SU-DHL-6 (cell line): ENCODE measurements around the gene PALMD.

ENCODE experiments used
- H2AFZ ChIP-seq: fragments of 200-600 bp; sonication (generic); 2 replicates; pipeline ENCODE4 v1.6.1; 2014; ENCODE audit warnings: low read depth, mild to moderate bottlenecking, moderate library complexity, mixed read lengths, antibody characterized with exemption, low read length; ENCODE audit not compliant: severe bottlenecking
- H3F3A ChIP-seq: fragments of 200-600 bp; shearing (Covaris generic); 2 replicates; pipeline ENCODE4 v1.6.0; 2016; ENCODE audit warnings: antibody characterized with exemption, mild to moderate bottlenecking; ENCODE audit not compliant: insufficient read depth
- H3K27ac ChIP-seq: fragments of 200-600 bp; sonication (generic); 2 replicates; pipeline ENCODE4 v1.5.1; 2016; ENCODE audit warnings: low read depth, mild to moderate bottlenecking, low read length, moderate library complexity, mixed read lengths
- H3K27me3 ChIP-seq: fragments of 200-600 bp; sonication (generic), shearing (Covaris generic); 2 replicates; pipeline ENCODE4 v1.6.0; 2014; ENCODE audit warnings: mild to moderate bottlenecking, low read length
- H3K36me3 ChIP-seq: fragments of 200-600 bp; sonication (generic); 2 replicates; pipeline ENCODE4 v1.6.1; 2014; ENCODE audit warnings: mild to moderate bottlenecking, low read length, mixed read lengths
- H3K4me2 ChIP-seq: fragments of 300-600, 200-600 bp; shearing (Covaris generic), sonication (generic); 2 replicates; pipeline ENCODE4 v1.6.0; 2014; ENCODE audit warnings: low read length, low read depth, mild to moderate bottlenecking; ENCODE audit not compliant: poor library complexity, severe bottlenecking
- H3K4me3 ChIP-seq: fragments of 200-600 bp; sonication (generic); 2 replicates; pipeline ENCODE4 v1.5.1; 2014; ENCODE audit warnings: antibody characterized with exemption, low read length, mild to moderate bottlenecking, mixed read lengths; ENCODE audit not compliant: insufficient read depth, poor library complexity, severe bottlenecking
- H3K79me2 ChIP-seq: fragments of 200-600 bp; sonication (generic); 2 replicates; pipeline ENCODE4 v1.6.1; 2014; ENCODE audit warnings: mild to moderate bottlenecking, low read length, moderate library complexity; ENCODE audit not compliant: insufficient read depth
- H3K9ac ChIP-seq: fragments of 200-600 bp; sonication (generic); 2 replicates; pipeline ENCODE4 v1.7.0; 2014; ENCODE audit warnings: mild to moderate bottlenecking, low read length
- H3K9me2 ChIP-seq: fragments of 200-600 bp; sonication (generic); replicated peaks from 2 replicates; pipeline ENCODE4 v1.6.1; 2014; ENCODE audit warnings: low read length; ENCODE audit not compliant: insufficient read depth
- H3K9me3 ChIP-seq: fragments of 200-600 bp; sonication (generic); 2 replicates; pipeline ENCODE4 v1.6.1; 2014; ENCODE audit warnings: low read length, mixed read lengths; ENCODE audit not compliant: insufficient read depth
- H4K20me1 ChIP-seq: fragments of 200-600 bp; sonication (generic); 2 replicates; pipeline ENCODE4 v1.6.1; 2014; ENCODE audit warnings: low read depth, mild to moderate bottlenecking, antibody characterized with exemption, low read length, moderate library complexity, mixed read lengths
- CTCF ChIP-seq: fragments of 200-600 bp; sonication (generic); IDR thresholded peaks from one replicate; pipeline ENCODE4 v1.5.1; 2017; ENCODE audit warnings: antibody characterized with exemption, mild to moderate bottlenecking, low read length, moderate library complexity; ENCODE audit not compliant: insufficient read depth, poor library complexity, severe bottlenecking
- EZH2phosphoT487 ChIP-seq: fragments of 200-600 bp; sonication (generic), shearing (Covaris generic); conservative IDR thresholded peaks from 2 replicates; pipeline ENCODE4 v1.6.1; 2018; ENCODE audit warnings: mild to moderate bottlenecking, antibody characterized with exemption, low read length, moderate library complexity, mixed read lengths

Gene PALMD

GRCh38 chr1:99646868-99647267 lies 955 bp downstream of the PALMD start:
- no peak overlapping the region for H3K4me3 ChIP-seq
- no peak overlapping the region for H3K4me2 ChIP-seq
- H3K27ac ChIP-seq: no peak overlapping the region

GRCh38 chr1:99647490-99647889 lies 1.6 kb downstream of the PALMD start:
- H3F3A ChIP-seq: no peaks in the 10 kb centered on the region
- TF ChIP-seq CTCF (no peak), EZH2phosphoT487 (no peak)
- H3K4me2 ChIP-seq: no peak overlapping the region
- H2AFZ ChIP-seq: no peak overlapping the region
- H3K36me3 ChIP-seq: no peaks in the 10 kb centered on the region
- no peak overlapping the region for H3K4me3 ChIP-seq
- H3K9me2 ChIP-seq: no peaks in the 10 kb centered on the region
- H3K27ac ChIP-seq: no peak overlapping the region
- no peaks in the 10 kb centered on the region for H3K79me2 ChIP-seq
- no peaks in the 10 kb centered on the region for H4K20me1 ChIP-seq
- no peaks in the 10 kb centered on the region for H3K9me3 ChIP-seq
- H3K9ac ChIP-seq: no peak overlapping the region
- no peaks in the 10 kb centered on the region for H3K27me3 ChIP-seq

More at GRCh38 chr1:99646868-99647267, 955 bp downstream of the PALMD start:
- H3K9me3 ChIP-seq: no peaks in the 10 kb centered on the region
- H3K79me2 ChIP-seq: no peaks in the 10 kb centered on the region
- H3K27me3 ChIP-seq: no peaks in the 10 kb centered on the region
- H3K9me2 ChIP-seq: no peaks in the 10 kb centered on the region
- no peaks in the 10 kb centered on the region for H3K36me3 ChIP-seq
- no peak overlapping the region for H3K9ac ChIP-seq
- H4K20me1 ChIP-seq: no peaks in the 10 kb centered on the region
- H2AFZ ChIP-seq: no peak overlapping the region
- TF ChIP-seq CTCF (no peak), EZH2phosphoT487 (no peak)
- H3F3A ChIP-seq: no peaks in the 10 kb centered on the region

- no peaks in the 10 kb centered on the region for H4K20me1 ChIP-seq
- no peaks in the 10 kb centered on the region for H3K27me3 ChIP-seq
- no peak overlapping the region for H3K9ac ChIP-seq
- TF ChIP-seq CTCF: no peak
- no peak for TF ChIP-seq EZH2phosphoT487
- no peaks in the 10 kb centered on the region for H3K9me2 ChIP-seq
- H3K36me3 ChIP-seq: no peaks in the 10 kb centered on the region
- H3F3A ChIP-seq: no peaks in the 10 kb centered on the region
- no peaks in the 10 kb centered on the region for H3K9me3 ChIP-seq
- no peak overlapping the region for H2AFZ ChIP-seq
- H3K79me2 ChIP-seq: no peaks in the 10 kb centered on the region
- H3K4me2 ChIP-seq: no peak overlapping the region
- H3K4me3 ChIP-seq: no peak overlapping the region
- H3K27ac ChIP-seq: no peak overlapping the region
Observed at GRCh38 chr1:99648107-99648506, 2.2 kb downstream of the PALMD start.

GRCh38 chr1:99650030-99650429 lies 4.1 kb downstream of the PALMD start:
- Histone ChIP-seq H4K20me1 (no peaks in the 10 kb centered on the region), H3K27ac (no peak overlapping the region), H3K9me2 (no peaks in the 10 kb centered on the region), H3K79me2 (no peaks in the 10 kb centered on the region), H2AFZ (no peak overlapping the region), H3K36me3 (no peaks in the 10 kb centered on the region), H3K4me2 (no peak overlapping the region), H3K9ac (no peak overlapping the region), H3K9me3 (no peaks in the 10 kb centered on the region), H3F3A (no peaks in the 10 kb centered on the region), H3K27me3 (no peaks in the 10 kb centered on the region), H3K4me3 (no peak overlapping the region)
- no peak for TF ChIP-seq EZH2phosphoT487
- no peak for TF ChIP-seq CTCF
